NOMO-1 treated with DMSO at 0.1 percent for 48 hours (cell line): ENCODE measurements around the gene P2RY14.

Source experiments
- DNase-seq: peaks from one replicate; lab custom pipeline; 2025; ENCODE audit not compliant: unreplicated experiment; lab: John Stamatoyannopoulos, UW

P2RY14 gene

GRCh38 chr3:151192545-151192944 is 85.8 kb downstream of the P2RY14 start:
- DNase-seq = no peak

GRCh38 chr3:151191095-151191494 is 87.2 kb downstream of the P2RY14 start:
- no peak for DNase-seq

GRCh38 chr3:151183265-151183671 is 95.1 kb downstream of the P2RY14 start:
- DNase-seq = no peak

GRCh38 chr3:151182349-151183079 is 95.8 kb downstream of the P2RY14 start:
- DNase-seq = no peak

- DNase-seq = no peak
Observed at GRCh38 chr3:151178208-151178845, 100.0 kb downstream of the P2RY14 start.

GRCh38 chr3:151175952-151176351 is 102.4 kb downstream of the P2RY14 start:
- no peak for DNase-seq

- peak; percentile 70 for DNase-seq
Observed at GRCh38 chr3:151174351-151174750, 104.0 kb downstream of the P2RY14 start.

- DNase-seq = peak; percentile 69
Observed at GRCh38 chr3:151171145-151171757, 107.1 kb downstream of the P2RY14 start.

- DNase-seq = peak; percentile 97
Observed at GRCh38 chr3:151169948-151170679, 108.2 kb downstream of the P2RY14 start.

GRCh38 chr3:151169262-151169947 is 108.9 kb downstream of the P2RY14 start:
- peak; percentile 98 for DNase-seq

- peak; percentile 89 for DNase-seq
Observed at GRCh38 chr3:151168269-151169094, 109.9 kb downstream of the P2RY14 start.

GRCh38 chr3:151166161-151166560 is 112.2 kb downstream of the P2RY14 start:
- DNase-seq = no peak

GRCh38 chr3:151165226-151165625 is 113.1 kb downstream of the P2RY14 start:
- DNase-seq = no peak
